ENCODE data around the gene RYR2. TPM values are rescaled to one million over a fixed set of nuclear protein-coding genes. Genes with fewer than 3 reads are reported as not detected.
A peak's percentile ranks its signal among the peaks of the same experiment; 100 is the strongest.

The RYR2 gene
- total RNA-seq, 4 donors from 2014 or later, result 1.2 to 7.0 (median 2.5) TPM

GRCh38 chr1:237386362-237387143 is 344.6 kb downstream of the RYR2 start:
- H3K27ac ChIP-seq, result no peak overlapping the region
- intact Hi-C loops (cut with DNase I; ENCODE audit: low total_unique reads) (loop anchor here (10.0 kb wide), 1 partner anchor 342 kb away; the partner anchor contains the start of gene RYR2), in situ Hi-C loops (cut with MboI; ENCODE audit: low pct_ligation_motif_present in 1 of 4, low pct_unique_long_range_greater_than_20kb in 1 of 4, low sequenced_read_pairs in 3 of 4) (loop anchor here in 3 of 4 donors (25.0 kb wide), 1 partner anchor 624 kb away; no protein-coding TSS in a partner anchor)
- TF ChIP-seq POLR2A (IDR thresholded peaks at IDR 0.05) (no peak), CTCF (IDR thresholded peaks at IDR 0.05) (peak; percentile 38 to 65 (median 54))
- WGBS, 2 donors (ENCODE audit: low coverage in 1 of 2), result 40 to 52% methylated on average over 8 of the region's 8 CpGs
- H3K27me3 ChIP-seq, result no peaks in the 10 kb centered on the region
- DNase-seq, result no peak
- H3K4me3 ChIP-seq, result no peak overlapping the region
- peaks cover 0 to 12% (median 0%) of the 10 kb centered on the region in 4 donors for H3K4me1 ChIP-seq
- H3K9me3 ChIP-seq, result no peaks in the 10 kb centered on the region
- no peaks in the 10 kb centered on the region for H3K36me3 ChIP-seq

GRCh38 chr1:237387144-237387505 is 345.1 kb downstream of the RYR2 start:
- WGBS, 2 donors (ENCODE audit: low coverage in 1 of 2), result 60 to 80% methylated on average over 4 to 5 of the region's 5 CpGs
- no peak overlapping the region for H3K27ac ChIP-seq
- intact Hi-C loops (cut with DNase I; ENCODE audit: low total_unique reads) (loop anchor here (10.0 kb wide), 1 partner anchor 342 kb away; the partner anchor contains the start of gene RYR2), in situ Hi-C loops (cut with MboI; ENCODE audit: low pct_ligation_motif_present in 1 of 4, low pct_unique_long_range_greater_than_20kb in 1 of 4, low sequenced_read_pairs in 3 of 4) (loop anchor here in 3 of 4 donors (25.0 kb wide), 1 partner anchor 625 kb away; no protein-coding TSS in a partner anchor)
- no peaks in the 10 kb centered on the region for H3K36me3 ChIP-seq
- peaks cover 0 to 12% (median 0%) of the 10 kb centered on the region in 4 donors for H3K4me1 ChIP-seq
- H3K4me3 ChIP-seq, result no peak overlapping the region
- DNase-seq, result no peak
- H3K27me3 ChIP-seq, result no peaks in the 10 kb centered on the region
- H3K9me3 ChIP-seq, result no peaks in the 10 kb centered on the region
- TF ChIP-seq POLR2AphosphoS5 (IDR thresholded peaks at IDR 0.05) (no peak), CTCF (IDR thresholded peaks at IDR 0.05) (no peak), EP300 (IDR thresholded peaks at IDR 0.05; ENCODE audit: low read depth) (no peak), POLR2A (IDR thresholded peaks at IDR 0.05) (no peak)

DNA sequence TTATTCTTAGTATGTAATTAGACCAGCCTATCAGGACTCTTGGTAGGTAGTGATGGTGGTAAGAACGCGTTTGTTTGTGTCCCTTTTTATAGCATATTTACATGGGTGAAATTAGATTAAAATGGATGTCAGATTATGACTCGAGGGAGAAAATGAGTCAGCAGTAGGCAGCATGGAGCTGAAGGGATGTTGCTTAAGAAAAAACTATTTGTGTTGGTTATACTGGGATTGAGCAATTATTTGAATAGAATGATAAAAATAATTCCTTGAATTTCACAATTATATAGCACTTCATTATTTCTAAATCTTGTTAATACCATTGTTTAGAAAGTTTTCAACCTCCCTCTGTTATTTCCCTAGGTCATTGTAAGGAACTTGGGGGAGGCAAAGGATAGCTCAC is 348.8 kb downstream of the RYR2 start:
- 27 to 41% methylated on average over 3 of the region's 3 CpGs for WGBS, 2 donors (ENCODE audit: low coverage in 1 of 2)
- TF ChIP-seq POLR2AphosphoS5 (IDR thresholded peaks at IDR 0.05) (no peak), POLR2A (IDR thresholded peaks at IDR 0.05) (no peak), EP300 (IDR thresholded peaks at IDR 0.05; ENCODE audit: low read depth) (no peak), CTCF (IDR thresholded peaks at IDR 0.05) (no peak)
- Histone ChIP-seq H3K27me3 (no peaks in the 10 kb centered on the region), H3K9me3 (no peaks in the 10 kb centered on the region), H3K27ac (no peak overlapping the region), H3K4me3 (no peak overlapping the region), H3K36me3 (no peaks in the 10 kb centered on the region), H3K4me1 (no peaks in the 10 kb centered on the region)
- DNase-seq, result no peak
- in situ Hi-C loops (cut with MboI; ENCODE audit: low pct_ligation_motif_present in 1 of 4, low pct_unique_long_range_greater_than_20kb in 1 of 4, low sequenced_read_pairs in 3 of 4) (loop anchor here in 3 of 4 donors (25.0 kb wide), 1 partner anchor 629 kb away; no protein-coding TSS in a partner anchor), intact Hi-C loops (cut with DNase I; ENCODE audit: low total_unique reads) (no loop called here)

DNA sequence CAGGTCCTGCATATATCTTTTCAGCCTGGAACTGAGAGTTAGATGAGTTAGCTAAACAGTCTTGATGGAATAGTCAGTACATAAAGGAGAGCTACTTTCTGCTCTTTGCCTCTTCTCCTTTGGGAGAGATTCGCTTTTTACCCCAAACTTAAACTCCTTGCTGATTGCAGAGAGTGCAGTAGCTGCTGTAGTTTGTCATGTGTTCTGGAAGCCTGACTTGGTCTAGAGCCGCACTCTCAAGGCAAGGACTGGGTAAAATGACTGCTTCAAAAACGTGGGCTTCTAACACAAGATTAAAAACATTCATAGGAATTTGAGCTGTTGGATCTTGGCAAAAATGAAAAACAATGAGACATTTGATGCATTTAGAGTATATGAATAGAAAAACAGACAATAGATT is 351.6 kb downstream of the RYR2 start:
- 51 to 63% methylated on average over 3 of the region's 3 CpGs for WGBS, 2 donors (ENCODE audit: low coverage in 1 of 2)
- H3K27me3 ChIP-seq, result no peaks in the 10 kb centered on the region
- in situ Hi-C loops (cut with MboI; ENCODE audit: low pct_ligation_motif_present in 1 of 4, low pct_unique_long_range_greater_than_20kb in 1 of 4, low sequenced_read_pairs in 3 of 4) (loop anchor here in 3 of 4 donors (25.0 kb wide), 1 partner anchor 631 kb away; no protein-coding TSS in a partner anchor), intact Hi-C loops (cut with DNase I; ENCODE audit: low total_unique reads) (no loop called here)
- TF ChIP-seq POLR2AphosphoS5 (IDR thresholded peaks at IDR 0.05) (no peak), EP300 (IDR thresholded peaks at IDR 0.05; ENCODE audit: low read depth) (no peak), CTCF (IDR thresholded peaks at IDR 0.05) (no peak), POLR2A (IDR thresholded peaks at IDR 0.05) (no peak)
- no peaks in the 10 kb centered on the region for H3K36me3 ChIP-seq
- H3K27ac ChIP-seq, result no peak overlapping the region
- no peaks in the 10 kb centered on the region for H3K9me3 ChIP-seq
- DNase-seq, result no peak
- H3K4me3 ChIP-seq, result no peak overlapping the region
- no peaks in the 10 kb centered on the region for H3K4me1 ChIP-seq
